HEK293 (cell line): Measurements from ENCODE around the gene TRABD2A.

Source experiments
- YY1 ChIP-seq: fragments of 450-650 bp; formaldehyde crosslinking; IDR thresholded peaks from 2 replicates; pipeline ENCODE4 v1.5.1; 2018; ENCODE audit warnings: missing biosample characterization, missing genetic modification characterization
- ZBTB17 ChIP-seq: fragments of 450-650 bp; formaldehyde crosslinking; IDR thresholded peaks from 2 replicates; pipeline ENCODE4 v1.5.1; 2016; ENCODE audit warnings: missing biosample characterization, missing genetic modification characterization
- ZNF10 ChIP-seq: fragments of 450-650 bp; formaldehyde crosslinking; IDR thresholded peaks from 2 replicates; pipeline ENCODE4 v1.5.1; 2017; ENCODE audit warnings: missing biosample characterization, missing genetic modification characterization
- ZNF530 ChIP-seq: fragments of 450-650 bp; formaldehyde crosslinking; IDR thresholded peaks from 2 replicates; pipeline ENCODE4 v1.5.1; 2016; ENCODE audit warnings: low read depth, missing biosample characterization, missing genetic modification characterization
- ZNF548 ChIP-seq: fragments of 450-650 bp; formaldehyde crosslinking; IDR thresholded peaks from 2 replicates; pipeline ENCODE4 v1.5.1; 2016; ENCODE audit warnings: missing biosample characterization, missing genetic modification characterization
- ZNF558 ChIP-seq: fragments of 450-650 bp; formaldehyde crosslinking; IDR thresholded peaks from 2 replicates; pipeline ENCODE4 v1.5.1; 2016; ENCODE audit warnings: missing biosample characterization, missing genetic modification characterization
- TF ChIP-seq, protein P1 (sequence below): fragments of 450-650 bp; formaldehyde crosslinking; IDR thresholded peaks from 2 replicates; pipeline ENCODE4 v1.5.1; 2016; ENCODE audit warnings: missing biosample characterization, missing genetic modification characterization
- TF ChIP-seq, protein P2 (sequence below): sonication (generic); formaldehyde crosslinking; IDR thresholded peaks from 2 replicates; pipeline ENCODE4 v1.8.1; 2022; ENCODE audit warnings: mild to moderate bottlenecking, moderate library complexity, missing genetic modification reagents
- TF ChIP-seq, protein P3 (sequence below): fragments of 450-650 bp; formaldehyde crosslinking; IDR thresholded peaks from 2 replicates; pipeline ENCODE4 v1.5.1; 2016; ENCODE audit warnings: missing biosample characterization, missing genetic modification characterization, low read depth

DNA sequence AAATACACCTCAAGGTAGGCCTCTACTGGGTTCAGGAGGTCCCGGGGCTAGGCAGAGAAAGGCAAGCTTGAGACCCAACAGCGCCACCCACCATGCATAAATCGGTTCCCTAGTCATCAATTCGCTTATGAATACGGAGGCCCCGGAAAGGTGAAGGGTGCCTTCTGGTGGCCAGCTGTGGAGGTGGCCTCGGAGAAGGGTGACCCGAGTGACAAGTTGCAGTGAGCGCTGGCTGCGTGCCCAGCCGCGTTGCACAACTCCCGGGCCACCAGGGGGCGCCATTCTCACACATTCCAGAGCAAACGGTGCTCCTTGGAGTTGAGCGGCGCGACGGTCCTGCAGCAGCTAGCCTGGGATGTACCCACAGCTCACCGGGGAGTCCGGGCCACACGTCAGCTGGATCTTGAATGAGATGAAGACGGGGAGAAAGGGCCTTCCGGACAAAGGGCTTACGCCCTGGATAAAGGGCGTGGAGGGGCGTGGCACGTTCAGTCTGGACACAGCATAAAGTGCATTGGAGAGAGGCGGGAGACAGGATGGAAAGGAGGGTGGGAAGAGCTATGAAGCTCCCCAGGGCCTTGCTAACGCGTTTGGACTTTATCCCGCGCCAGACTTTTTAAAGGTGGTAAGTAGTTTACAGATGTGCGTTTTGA is 45.0 kb upstream of the TRABD2A start:
- TF ChIP-seq YY1 (tag by site-specific recombination) (no peak), ZBTB17 (peak; percentile 89), ZNF530 (tag by site-specific recombination) (no peak), ZNF548 (tag by site-specific recombination) (no peak), ZNF10 (tag by site-specific recombination) (peak; percentile 94), ZNF558 (tag by site-specific recombination) (no peak)
- TF ChIP-seq, protein P1, sequence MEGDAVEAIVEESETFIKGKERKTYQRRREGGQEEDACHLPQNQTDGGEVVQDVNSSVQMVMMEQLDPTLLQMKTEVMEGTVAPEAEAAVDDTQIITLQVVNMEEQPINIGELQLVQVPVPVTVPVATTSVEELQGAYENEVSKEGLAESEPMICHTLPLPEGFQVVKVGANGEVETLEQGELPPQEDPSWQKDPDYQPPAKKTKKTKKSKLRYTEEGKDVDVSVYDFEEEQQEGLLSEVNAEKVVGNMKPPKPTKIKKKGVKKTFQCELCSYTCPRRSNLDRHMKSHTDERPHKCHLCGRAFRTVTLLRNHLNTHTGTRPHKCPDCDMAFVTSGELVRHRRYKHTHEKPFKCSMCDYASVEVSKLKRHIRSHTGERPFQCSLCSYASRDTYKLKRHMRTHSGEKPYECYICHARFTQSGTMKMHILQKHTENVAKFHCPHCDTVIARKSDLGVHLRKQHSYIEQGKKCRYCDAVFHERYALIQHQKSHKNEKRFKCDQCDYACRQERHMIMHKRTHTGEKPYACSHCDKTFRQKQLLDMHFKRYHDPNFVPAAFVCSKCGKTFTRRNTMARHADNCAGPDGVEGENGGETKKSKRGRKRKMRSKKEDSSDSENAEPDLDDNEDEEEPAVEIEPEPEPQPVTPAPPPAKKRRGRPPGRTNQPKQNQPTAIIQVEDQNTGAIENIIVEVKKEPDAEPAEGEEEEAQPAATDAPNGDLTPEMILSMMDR = peak; percentile 99
- TF ChIP-seq, protein P2, sequence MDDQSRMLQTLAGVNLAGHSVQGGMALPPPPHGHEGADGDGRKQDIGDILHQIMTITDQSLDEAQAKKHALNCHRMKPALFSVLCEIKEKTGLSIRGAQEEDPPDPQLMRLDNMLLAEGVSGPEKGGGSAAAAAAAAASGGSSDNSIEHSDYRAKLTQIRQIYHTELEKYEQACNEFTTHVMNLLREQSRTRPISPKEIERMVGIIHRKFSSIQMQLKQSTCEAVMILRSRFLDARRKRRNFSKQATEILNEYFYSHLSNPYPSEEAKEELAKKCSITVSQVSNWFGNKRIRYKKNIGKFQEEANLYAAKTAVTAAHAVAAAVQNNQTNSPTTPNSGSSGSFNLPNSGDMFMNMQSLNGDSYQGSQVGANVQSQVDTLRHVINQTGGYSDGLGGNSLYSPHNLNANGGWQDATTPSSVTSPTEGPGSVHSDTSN (CRISPR knock-in tag) = peak; percentile 58; the same call in 1 of the 2 replicates
- TF ChIP-seq, protein P3, sequence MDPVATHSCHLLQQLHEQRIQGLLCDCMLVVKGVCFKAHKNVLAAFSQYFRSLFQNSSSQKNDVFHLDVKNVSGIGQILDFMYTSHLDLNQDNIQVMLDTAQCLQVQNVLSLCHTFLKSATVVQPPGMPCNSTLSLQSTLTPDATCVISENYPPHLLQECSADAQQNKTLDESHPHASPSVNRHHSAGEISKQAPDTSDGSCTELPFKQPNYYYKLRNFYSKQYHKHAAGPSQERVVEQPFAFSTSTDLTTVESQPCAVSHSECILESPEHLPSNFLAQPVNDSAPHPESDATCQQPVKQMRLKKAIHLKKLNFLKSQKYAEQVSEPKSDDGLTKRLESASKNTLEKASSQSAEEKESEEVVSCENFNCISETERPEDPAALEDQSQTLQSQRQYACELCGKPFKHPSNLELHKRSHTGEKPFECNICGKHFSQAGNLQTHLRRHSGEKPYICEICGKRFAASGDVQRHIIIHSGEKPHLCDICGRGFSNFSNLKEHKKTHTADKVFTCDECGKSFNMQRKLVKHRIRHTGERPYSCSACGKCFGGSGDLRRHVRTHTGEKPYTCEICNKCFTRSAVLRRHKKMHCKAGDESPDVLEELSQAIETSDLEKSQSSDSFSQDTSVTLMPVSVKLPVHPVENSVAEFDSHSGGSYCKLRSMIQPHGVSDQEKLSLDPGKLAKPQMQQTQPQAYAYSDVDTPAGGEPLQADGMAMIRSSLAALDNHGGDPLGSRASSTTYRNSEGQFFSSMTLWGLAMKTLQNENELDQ (tag by site-specific recombination) = no peak
